Caki2 (cell line): Measurements from ENCODE around the gene TPRG1. TPM values are rescaled to one million over a fixed set of nuclear protein-coding genes. Genes with fewer than 3 reads are reported as not detected.
"Not testable (repeated sequence)": the region's sequence is repeated elsewhere in the genome, so short reads cannot be mapped to it uniquely, and the experiment has no call there.

ENCODE experiments used
- DNase-seq: peaks from one replicate; pipeline ENCODE4 v3.0.0-alpha.2; 2015; ENCODE audit warnings: low read depth
- in situ Hi-C: cut with HindIII; loops from 2 replicates; pipeline ENCODE4 v1.10.0; 2016; ENCODE audit warnings: low sequenced_read_pairs, low pct_unique_long_range_greater_than_20kb, mixed read lengths
- total RNA-seq: library from RNA; depleted of rRNA; stranded (reverse); fragments of >200 nt; shearing (Covaris generic); gene quantifications from 2 replicates; pipeline ENCODE4 v1.2.3, GENCODE V29; 2014; ENCODE audit warnings: low replicate concordance

TPRG1 gene
- total RNA-seq, 1 experiment from 2014 or later = 0.20 TPM

GRCh38 chr3:189324538-189325138 is 152.9 kb downstream of the TPRG1 start:
- DNase-seq = peak; percentile 98
- in situ Hi-C loops = loop anchor here (5.0 kb wide), 1 partner anchor 42 kb away; no protein-coding TSS in a partner anchor

GRCh38 chr3:189325454-189325853 is 153.7 kb downstream of the TPRG1 start:
- peak; percentile 23 for DNase-seq
- in situ Hi-C loops = no loop called here

GRCh38 chr3:189329630-189330029 is 157.9 kb downstream of the TPRG1 start:
- DNase-seq, in situ Hi-C loops: not testable (repeated sequence)

GRCh38 chr3:189330066-189330465 is 158.3 kb downstream of the TPRG1 start:
- DNase-seq = no peak
- in situ Hi-C loops = no loop called here

GRCh38 chr3:189331002-189331418 is 159.2 kb downstream of the TPRG1 start:
- in situ Hi-C loops = no loop called here
- no peak for DNase-seq

GRCh38 chr3:189334064-189334920 is 162.5 kb downstream of the TPRG1 start:
- in situ Hi-C loops = no loop called here
- no peak for DNase-seq

- in situ Hi-C loops = no loop called here
- DNase-seq = no peak
Observed at GRCh38 chr3:189337673-189338091, 165.9 kb downstream of the TPRG1 start.

GRCh38 chr3:189338366-189338765 is 166.6 kb downstream of the TPRG1 start:
- in situ Hi-C loops = no loop called here
- no peak for DNase-seq

- in situ Hi-C loops = no loop called here
- DNase-seq = no peak
Observed at GRCh38 chr3:189339996-189340395, 168.2 kb downstream of the TPRG1 start.

- in situ Hi-C loops = no loop called here
- DNase-seq = no peak
Observed at GRCh38 chr3:189340680-189341460, 169.1 kb downstream of the TPRG1 start.

- DNase-seq = no peak
Observed at GRCh38 chr3:189342811-189343210, 171.0 kb downstream of the TPRG1 start.

GRCh38 chr3:189344996-189345395 is 173.2 kb downstream of the TPRG1 start:
- no peak for DNase-seq
- in situ Hi-C loops = no loop called here

More at GRCh38 chr3:189342811-189343210, 171.0 kb downstream of the TPRG1 start:
- in situ Hi-C loops = no loop called here

- DNase-seq = no peak
- in situ Hi-C loops = no loop called here
Observed at GRCh38 chr3:189349772-189350171, 178.0 kb downstream of the TPRG1 start.

- in situ Hi-C loops = no loop called here
- no peak for DNase-seq
Observed at GRCh38 chr3:189353318-189353965, 181.7 kb downstream of the TPRG1 start.

GRCh38 chr3:189353988-189354889 is 182.5 kb downstream of the TPRG1 start:
- in situ Hi-C loops = no loop called here

GRCh38 chr3:189355115-189355480 is 183.3 kb downstream of the TPRG1 start:
- no peak for DNase-seq
- in situ Hi-C loops = no loop called here

More at GRCh38 chr3:189353988-189354889, 182.5 kb downstream of the TPRG1 start:
- peak; percentile 87 for DNase-seq

- peak; percentile 68 for DNase-seq
- in situ Hi-C loops = no loop called here
Observed at GRCh38 chr3:189355481-189356201, 183.9 kb downstream of the TPRG1 start.
